GM12878 (cell line): ENCODE results near the gene CHMP1A. TPM values are rescaled to one million over a fixed set of nuclear protein-coding genes. Genes with fewer than 3 reads are reported as not detected.

ENCODE experiments used
- BACH1 ChIP-seq: fragments of 450-650 bp; IDR thresholded peaks from 2 replicates; pipeline ENCODE4 v1.6.1; 2017; ENCODE audit warnings: mild to moderate bottlenecking, borderline replicate concordance
- CEBPB ChIP-seq, 2 experiments: fragments of 150-350 bp in 1 of 2; IDR thresholded peaks; 2 replicates each; pipeline ENCODE4 v1.6.1; 2012 to 2014; ENCODE audit warnings: low read depth in 2 of 2, low read length in 2 of 2, borderline replicate concordance in 1 of 2, inconsistent platforms in 1 of 2
- DPF2 ChIP-seq: fragments of 450-650 bp; IDR thresholded peaks from 2 replicates; pipeline ENCODE4 v1.6.1; 2017; ENCODE audit warnings: mild to moderate bottlenecking
- EZH2 ChIP-seq: IDR thresholded peaks from 2 replicates; pipeline ENCODE4 v1.6.1; 2012; ENCODE audit warnings: low read depth, mild to moderate bottlenecking, control low read depth, inconsistent platforms, low read length, borderline replicate concordance; ENCODE audit not compliant: control insufficient read depth
- IKZF1 ChIP-seq: fragments of 450-650 bp; conservative IDR thresholded peaks from 2 replicates; pipeline ENCODE4 v1.6.1; 2017; ENCODE audit warnings: antibody characterized with exemption, mild to moderate bottlenecking
- KLF5 ChIP-seq: fragments of 450-650 bp; IDR thresholded peaks from 2 replicates; pipeline ENCODE4 v1.6.1; 2014; ENCODE audit warnings: mild to moderate bottlenecking; ENCODE audit not compliant: partially characterized antibody
- RAD51 ChIP-seq: fragments of 450-650 bp; IDR thresholded peaks from 2 replicates; pipeline ENCODE4 v1.6.1; 2016; ENCODE audit warnings: moderate library complexity, mild to moderate bottlenecking, inconsistent platforms
- RB1 ChIP-seq: fragments of 450-650 bp; formaldehyde crosslinking; IDR thresholded peaks from 2 replicates; pipeline ENCODE4 v1.6.1; 2017; ENCODE audit warnings: mild to moderate bottlenecking, borderline replicate concordance
- RELB ChIP-seq: fragments of 450-650 bp; IDR thresholded peaks from 2 replicates; pipeline ENCODE4 v1.6.1; 2017; ENCODE audit warnings: low read depth, mild to moderate bottlenecking, moderate library complexity
- RUNX3 ChIP-seq: IDR thresholded peaks from 2 replicates; pipeline ENCODE4 v1.6.1; 2012; ENCODE audit warnings: low read length, inconsistent platforms
- SP1 ChIP-seq: IDR thresholded peaks from one replicate; pipeline ENCODE4 v1.6.1; 2011; ENCODE audit warnings: low read depth, low read length
- ZBED1 ChIP-seq: IDR thresholded peaks from 2 replicates; pipeline ENCODE4 v1.6.1; 2016; ENCODE audit warnings: borderline replicate concordance
- ZBTB11 ChIP-seq: fragments of 450-650 bp; formaldehyde crosslinking; IDR thresholded peaks from 2 replicates; pipeline ENCODE4 v1.5.0; 2022; ENCODE audit warnings: mild to moderate bottlenecking, missing genetic modification characterization
- polyA plus RNA-seq, 11 experiments: library from polyadenylated mRNA; depleted of rRNA in 4 of 11; unstranded in 6 of 11; stranded (reverse) in 5 of 11; fragments of >200 nt; fragmentation: Nextera tagmentation in 4 of 11; fragmentation: Illumina TruSeq in 1 of 11; extraction: Ambion mirVana in 4 of 11; extraction: Trizol in 1 of 11; gene quantifications; 1 replicate in 1 of 11; 2 replicates in 10 of 11; pipeline versions ENCODE4 v1.2.1 to v1.2.3, GENCODE V29; 2011 to 2016; ENCODE audit warnings: inconsistent platforms in 2 of 11, missing spikeins in 2 of 11, low read depth in 1 of 11
- total RNA-seq, 4 experiments: library from RNA; depleted of rRNA in 3 of 4; stranded (reverse); fragments of >200 nt in 3 of 4; fragmentation: Illumina TruSeq in 1 of 4; extraction: Trizol in 1 of 4; gene quantifications; 2 replicates each; pipeline versions ENCODE4 v1.2.1 to v1.2.3, GENCODE V29; 2013 to 2021
- TF ChIP-seq, protein P1 (sequence below): fragments of 450-650 bp; IDR thresholded peaks from 2 replicates; pipeline ENCODE4 v1.6.1; 2016; ENCODE audit warnings: mild to moderate bottlenecking
- TF ChIP-seq, protein P2 (sequence below): fragments of 450-650 bp; IDR thresholded peaks from 2 replicates; pipeline ENCODE4 v1.6.1; 2017; ENCODE audit warnings: mild to moderate bottlenecking, moderate library complexity

The CHMP1A gene
- total and polyA plus RNA-seq, 10 of the 15 experiments (the other 5 are each of a cell fraction or from before 2014, with no cell fraction given): 1.0 to 86.7 (median 54.7) TPM

GRCh38 chr16:89657442-89658220 lies at the start of gene CHMP1A, which contains the start of gene SPATA33 (continued):
- TF ChIP-seq ZBTB11 (CRISPR knock-in tag): peak; percentile 58
- TF ChIP-seq EZH2: no peak
- TF ChIP-seq RB1: 0 out of 2 replicates have a peak, but pooled peaks have one; percentile 67
- TF ChIP-seq KLF5: peak; percentile 44
- TF ChIP-seq RELB: no peak
- TF ChIP-seq IKZF1: peak; percentile 62
- TF ChIP-seq, protein P1, sequence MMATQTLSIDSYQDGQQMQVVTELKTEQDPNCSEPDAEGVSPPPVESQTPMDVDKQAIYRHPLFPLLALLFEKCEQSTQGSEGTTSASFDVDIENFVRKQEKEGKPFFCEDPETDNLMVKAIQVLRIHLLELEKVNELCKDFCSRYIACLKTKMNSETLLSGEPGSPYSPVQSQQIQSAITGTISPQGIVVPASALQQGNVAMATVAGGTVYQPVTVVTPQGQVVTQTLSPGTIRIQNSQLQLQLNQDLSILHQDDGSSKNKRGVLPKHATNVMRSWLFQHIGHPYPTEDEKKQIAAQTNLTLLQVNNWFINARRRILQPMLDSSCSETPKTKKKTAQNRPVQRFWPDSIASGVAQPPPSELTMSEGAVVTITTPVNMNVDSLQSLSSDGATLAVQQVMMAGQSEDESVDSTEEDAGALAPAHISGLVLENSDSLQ: 0 out of 2 replicates have a peak, but pooled peaks have one; percentile 17
- no peak for TF ChIP-seq SP1
- TF ChIP-seq DPF2: peak; percentile 64; the same call in 1 of the 2 replicates
- no peak for TF ChIP-seq CEBPB (IDR thresholded peaks at IDR 0.05; ENCODE audit: borderline replicate concordance in 1 of 2, low read depth in 2 of 2, low read length in 2 of 2)
- peak; percentile 7; the same call in 1 of the 2 replicates for TF ChIP-seq RUNX3
- no peak for TF ChIP-seq RAD51
- TF ChIP-seq ZBED1: no peak
- TF ChIP-seq, protein P2, sequence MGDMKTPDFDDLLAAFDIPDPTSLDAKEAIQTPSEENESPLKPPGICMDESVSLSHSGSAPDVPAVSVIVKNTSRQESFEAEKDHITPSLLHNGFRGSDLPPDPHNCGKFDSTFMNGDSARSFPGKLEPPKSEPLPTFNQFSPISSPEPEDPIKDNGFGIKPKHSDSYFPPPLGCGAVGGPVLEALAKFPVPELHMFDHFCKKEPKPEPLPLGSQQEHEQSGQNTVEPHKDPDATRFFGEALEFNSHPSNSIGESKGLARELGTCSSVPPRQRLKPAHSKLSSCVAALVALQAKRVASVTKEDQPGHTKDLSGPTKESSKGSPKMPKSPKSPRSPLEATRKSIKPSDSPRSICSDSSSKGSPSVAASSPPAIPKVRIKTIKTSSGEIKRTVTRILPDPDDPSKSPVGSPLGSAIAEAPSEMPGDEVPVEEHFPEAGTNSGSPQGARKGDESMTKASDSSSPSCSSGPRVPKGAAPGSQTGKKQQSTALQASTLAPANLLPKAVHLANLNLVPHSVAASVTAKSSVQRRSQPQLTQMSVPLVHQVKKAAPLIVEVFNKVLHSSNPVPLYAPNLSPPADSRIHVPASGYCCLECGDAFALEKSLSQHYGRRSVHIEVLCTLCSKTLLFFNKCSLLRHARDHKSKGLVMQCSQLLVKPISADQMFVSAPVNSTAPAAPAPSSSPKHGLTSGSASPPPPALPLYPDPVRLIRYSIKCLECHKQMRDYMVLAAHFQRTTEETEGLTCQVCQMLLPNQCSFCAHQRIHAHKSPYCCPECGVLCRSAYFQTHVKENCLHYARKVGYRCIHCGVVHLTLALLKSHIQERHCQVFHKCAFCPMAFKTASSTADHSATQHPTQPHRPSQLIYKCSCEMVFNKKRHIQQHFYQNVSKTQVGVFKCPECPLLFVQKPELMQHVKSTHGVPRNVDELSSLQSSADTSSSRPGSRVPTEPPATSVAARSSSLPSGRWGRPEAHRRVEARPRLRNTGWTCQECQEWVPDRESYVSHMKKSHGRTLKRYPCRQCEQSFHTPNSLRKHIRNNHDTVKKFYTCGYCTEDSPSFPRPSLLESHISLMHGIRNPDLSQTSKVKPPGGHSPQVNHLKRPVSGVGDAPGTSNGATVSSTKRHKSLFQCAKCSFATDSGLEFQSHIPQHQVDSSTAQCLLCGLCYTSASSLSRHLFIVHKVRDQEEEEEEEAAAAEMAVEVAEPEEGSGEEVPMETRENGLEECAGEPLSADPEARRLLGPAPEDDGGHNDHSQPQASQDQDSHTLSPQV: no peak
- peak; percentile 41; the same call in 1 of the 2 replicates for TF ChIP-seq BACH1
